SIG-M5 treated with dmso at 0.1 percent for 504 hours (cell line): ENCODE results near the gene SLC1A3.

Experiments used
- DNase-seq: peaks from one replicate; lab custom pipeline; 2025; ENCODE audit not compliant: unreplicated experiment; lab: John Stamatoyannopoulos, UW

The SLC1A3 gene

GRCh38 chr5:36654564-36654963 lies 48.2 kb downstream of the SLC1A3 start:
- no peak for DNase-seq

- peak; percentile 59 for DNase-seq
These were observed 48.8 kb downstream of the SLC1A3 start for GRCh38 chr5:36655161-36655560.

DNA sequence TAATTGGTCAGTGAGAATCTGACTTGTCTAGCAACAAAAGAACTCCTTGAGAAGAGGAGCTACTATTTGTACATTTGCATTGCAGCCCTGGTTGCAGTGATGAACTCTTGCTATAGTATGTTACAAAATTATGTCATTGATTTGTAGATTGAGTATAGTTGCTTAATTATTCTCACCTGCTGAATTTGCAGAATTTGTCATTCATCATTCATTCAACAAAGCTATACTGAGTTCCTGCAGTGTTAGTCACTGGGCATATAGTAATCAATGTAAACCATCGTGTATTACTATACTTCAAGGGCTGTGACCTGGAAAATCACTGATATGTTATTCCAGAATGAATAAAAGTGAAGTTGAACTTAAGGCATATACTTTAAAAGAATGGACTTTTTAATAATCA lies 50.1 kb downstream of the SLC1A3 start:
- no peak for DNase-seq

GRCh38 chr5:36657563-36657995 lies 51.2 kb downstream of the SLC1A3 start:
- peak; percentile 100 for DNase-seq

- DNase-seq, result no peak
These were observed 51.8 kb downstream of the SLC1A3 start for GRCh38 chr5:36658038-36658756.

- DNase-seq, result no peak
These were observed 53.0 kb downstream of the SLC1A3 start for GRCh38 chr5:36659411-36659810.

- DNase-seq, result no peak
These were observed 54.1 kb downstream of the SLC1A3 start for GRCh38 chr5:36660397-36661049.

- no peak for DNase-seq
These were observed 55.2 kb downstream of the SLC1A3 start for GRCh38 chr5:36661456-36662220.

GRCh38 chr5:36662291-36662851 lies 56.0 kb downstream of the SLC1A3 start:
- DNase-seq, result no peak

- DNase-seq, result no peak
These were observed 58.4 kb downstream of the SLC1A3 start for GRCh38 chr5:36664766-36665165.

DNA sequence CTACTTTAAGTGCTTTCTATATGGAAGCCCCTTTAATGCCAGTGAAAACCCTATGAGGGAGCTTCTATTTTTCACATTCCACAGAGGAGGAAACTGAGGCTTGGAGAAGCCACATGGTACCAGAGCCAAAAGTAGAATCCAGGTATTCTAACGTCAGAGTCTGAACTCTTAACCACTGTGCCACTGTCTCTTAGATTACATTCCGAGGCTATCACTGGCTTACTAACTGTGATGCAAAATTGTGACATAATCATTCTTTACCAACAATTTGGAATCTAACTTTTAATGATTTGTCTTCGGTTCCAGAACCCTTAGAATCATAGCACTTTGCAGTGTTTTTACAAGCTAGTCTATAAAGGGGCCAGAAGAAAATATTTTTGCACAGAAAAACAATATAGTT lies 59.2 kb downstream of the SLC1A3 start:
- no peak for DNase-seq

DNA sequence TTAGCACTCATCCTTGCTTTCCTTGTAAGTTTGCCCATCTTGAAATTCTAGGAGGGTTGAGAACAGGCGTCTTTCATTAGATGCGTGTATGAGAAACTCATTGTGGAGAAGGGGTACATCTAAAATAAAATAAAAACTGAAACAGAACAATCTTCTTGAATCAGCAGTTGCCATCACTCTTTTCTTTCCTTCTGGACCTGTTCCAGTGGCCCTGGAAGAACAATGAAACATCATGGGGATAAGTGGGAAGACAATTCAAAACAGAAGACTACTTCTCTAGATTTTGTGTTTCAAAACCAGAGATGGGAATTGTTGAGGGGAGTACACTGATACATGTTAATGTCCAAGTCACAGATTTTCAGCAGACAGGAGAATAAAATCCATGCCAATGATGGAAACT lies 59.9 kb downstream of the SLC1A3 start:
- no peak for DNase-seq

GRCh38 chr5:36666986-36667385 lies 60.6 kb downstream of the SLC1A3 start:
- DNase-seq, result no peak

DNA sequence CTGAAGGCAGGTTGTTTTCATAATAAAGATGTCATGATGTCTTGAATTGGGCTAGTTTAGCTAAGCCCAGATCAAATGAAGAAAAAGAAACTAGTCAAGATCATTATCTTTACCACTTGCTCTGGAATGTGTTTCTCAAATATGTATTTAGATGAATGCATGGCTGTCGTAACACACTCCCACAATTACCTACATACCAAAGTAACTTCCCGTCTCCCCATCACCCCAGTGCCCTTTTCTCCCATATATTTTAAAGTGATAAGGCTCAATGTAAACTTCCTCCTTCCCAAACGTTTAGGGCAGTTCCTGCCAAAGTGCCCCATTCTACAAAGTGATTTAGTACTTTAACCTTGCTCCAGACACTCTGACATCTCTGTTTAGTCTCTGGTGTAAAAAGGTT lies 61.4 kb downstream of the SLC1A3 start:
- no peak for DNase-seq

DNA sequence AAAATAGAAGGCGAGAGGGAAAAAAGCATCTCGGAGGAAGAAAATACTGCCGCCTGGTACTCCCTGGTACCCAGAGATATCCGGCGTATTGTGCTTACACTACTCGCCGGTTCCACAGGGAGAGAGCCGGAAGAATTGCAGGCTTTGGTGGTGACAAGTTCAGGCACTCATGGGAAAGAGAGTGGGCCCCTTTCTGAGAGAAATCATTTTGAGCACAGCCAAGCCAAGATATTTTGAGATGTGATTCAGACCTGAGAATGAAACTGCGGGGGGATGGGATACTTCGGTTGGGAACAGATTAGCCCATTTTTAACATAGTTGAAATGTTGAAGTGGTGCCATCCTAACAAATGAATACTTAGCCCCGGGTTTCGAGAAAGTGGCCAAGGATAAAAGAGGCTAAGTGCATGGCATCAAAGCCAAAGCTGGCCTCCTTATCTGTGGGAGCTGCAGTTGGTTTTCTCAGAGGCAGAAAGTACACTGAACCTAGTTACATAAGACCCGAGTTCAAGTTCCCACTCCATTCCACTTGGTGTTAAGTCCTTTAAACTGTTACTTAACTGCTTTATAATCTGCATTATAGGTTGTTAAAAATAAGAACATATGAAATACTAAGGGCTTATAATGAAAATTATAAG lies 62.7 kb downstream of the SLC1A3 start:
- DNase-seq, result no peak

- DNase-seq, result no peak
These were observed 64.1 kb downstream of the SLC1A3 start for GRCh38 chr5:36670548-36670947.

DNA sequence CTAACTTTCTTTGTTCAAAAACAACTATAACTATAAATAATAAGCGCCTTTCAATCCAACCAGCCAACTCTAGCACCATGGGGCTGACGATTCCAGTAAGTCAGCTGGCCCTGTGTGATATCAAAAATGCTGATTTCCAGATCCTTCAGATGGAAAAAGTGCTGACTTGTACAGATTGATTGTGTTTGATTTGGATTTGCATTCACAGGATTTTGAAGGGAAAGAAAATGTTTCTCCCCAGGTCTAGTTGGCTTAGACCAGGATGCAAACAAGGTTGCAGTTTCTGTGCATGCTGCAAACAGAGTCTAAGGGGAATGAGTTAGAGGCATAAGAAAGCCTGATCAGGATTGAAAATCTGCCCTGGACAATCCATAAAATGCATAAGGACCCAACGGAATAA lies 68.9 kb downstream of the SLC1A3 start:
- no peak for DNase-seq

DNA sequence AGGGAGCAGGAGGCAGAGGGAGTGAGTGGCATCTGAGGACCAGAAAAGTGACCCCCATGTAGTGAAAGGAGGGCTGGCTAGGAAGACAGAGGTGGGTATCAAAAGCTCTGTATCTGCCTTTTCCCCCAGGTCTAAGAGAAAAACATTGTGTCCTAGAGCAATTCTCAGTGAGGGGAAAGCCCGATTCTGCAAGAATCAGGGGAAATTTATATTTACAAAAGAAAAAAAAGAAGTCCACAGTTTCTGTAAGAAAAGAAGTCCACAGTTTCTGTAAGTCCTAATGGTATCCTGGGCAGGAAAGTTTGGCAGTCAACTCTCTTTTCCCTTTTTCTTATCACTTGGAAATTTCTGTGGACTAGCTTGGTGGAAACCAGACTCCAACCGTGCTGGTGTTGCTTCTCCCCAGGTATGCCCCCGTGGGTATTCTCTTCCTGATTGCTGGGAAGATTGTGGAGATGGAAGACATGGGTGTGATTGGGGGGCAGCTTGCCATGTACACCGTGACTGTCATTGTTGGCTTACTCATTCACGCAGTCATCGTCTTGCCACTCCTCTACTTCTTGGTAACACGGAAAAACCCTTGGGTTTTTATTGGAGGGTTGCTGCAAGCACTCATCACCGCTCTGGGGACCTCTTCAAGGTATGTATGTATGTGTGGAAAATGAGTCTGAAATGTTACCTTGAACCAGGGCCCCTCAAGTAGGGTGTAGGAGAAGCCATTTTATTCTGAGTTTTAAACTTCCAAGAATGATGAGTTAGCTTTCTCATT lies 73.0 kb downstream of the SLC1A3 start:
- no peak for DNase-seq

DNA sequence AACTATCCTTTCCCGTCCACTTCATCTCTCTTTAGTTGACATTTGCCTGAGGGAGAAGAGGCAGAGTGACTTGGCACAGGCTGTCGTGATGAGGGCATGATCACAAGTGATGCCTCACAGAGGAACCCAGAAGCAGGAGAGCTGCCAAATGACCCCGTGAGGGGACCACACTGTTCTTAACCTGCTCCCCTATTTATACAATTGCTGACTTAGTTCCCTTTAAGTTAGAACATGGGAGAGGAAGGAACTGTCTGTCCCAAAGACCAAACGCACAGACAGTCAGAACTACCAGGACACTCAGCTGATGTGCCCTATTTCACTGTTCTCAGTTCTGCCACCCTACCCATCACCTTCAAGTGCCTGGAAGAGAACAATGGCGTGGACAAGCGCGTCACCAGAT lies 73.7 kb downstream of the SLC1A3 start:
- no peak for DNase-seq

GRCh38 chr5:36681711-36682110 lies 75.3 kb downstream of the SLC1A3 start:
- peak; percentile 47 for DNase-seq
